Measurements from ENCODE around the gene SNAPC2.
"Not testable (repeated sequence)": the region's sequence is repeated elsewhere in the genome, so short reads cannot be mapped to it uniquely, and the experiment has no call there.

DNA sequence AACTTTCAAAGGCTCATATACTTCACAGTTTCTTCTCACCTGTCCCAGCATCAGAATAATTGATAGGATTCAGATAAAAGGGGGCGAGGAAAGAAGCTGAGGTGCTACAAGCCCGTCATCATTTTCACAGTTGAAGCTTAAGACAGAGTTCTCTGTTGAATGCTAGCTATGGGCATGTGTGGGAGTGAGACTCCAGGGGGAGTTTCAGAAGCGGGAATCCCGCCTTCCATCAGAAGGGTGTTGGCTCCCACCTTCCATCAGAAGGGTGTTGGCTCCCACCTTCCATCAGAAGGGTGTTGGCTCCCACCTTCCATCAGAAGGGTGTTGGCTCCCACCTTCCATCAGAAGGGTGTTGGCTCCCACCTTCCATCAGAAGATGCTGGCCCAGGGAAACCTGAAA lies 40.9 kb downstream of the SNAPC2 start:
- TF ChIP-seq, protein P1, sequence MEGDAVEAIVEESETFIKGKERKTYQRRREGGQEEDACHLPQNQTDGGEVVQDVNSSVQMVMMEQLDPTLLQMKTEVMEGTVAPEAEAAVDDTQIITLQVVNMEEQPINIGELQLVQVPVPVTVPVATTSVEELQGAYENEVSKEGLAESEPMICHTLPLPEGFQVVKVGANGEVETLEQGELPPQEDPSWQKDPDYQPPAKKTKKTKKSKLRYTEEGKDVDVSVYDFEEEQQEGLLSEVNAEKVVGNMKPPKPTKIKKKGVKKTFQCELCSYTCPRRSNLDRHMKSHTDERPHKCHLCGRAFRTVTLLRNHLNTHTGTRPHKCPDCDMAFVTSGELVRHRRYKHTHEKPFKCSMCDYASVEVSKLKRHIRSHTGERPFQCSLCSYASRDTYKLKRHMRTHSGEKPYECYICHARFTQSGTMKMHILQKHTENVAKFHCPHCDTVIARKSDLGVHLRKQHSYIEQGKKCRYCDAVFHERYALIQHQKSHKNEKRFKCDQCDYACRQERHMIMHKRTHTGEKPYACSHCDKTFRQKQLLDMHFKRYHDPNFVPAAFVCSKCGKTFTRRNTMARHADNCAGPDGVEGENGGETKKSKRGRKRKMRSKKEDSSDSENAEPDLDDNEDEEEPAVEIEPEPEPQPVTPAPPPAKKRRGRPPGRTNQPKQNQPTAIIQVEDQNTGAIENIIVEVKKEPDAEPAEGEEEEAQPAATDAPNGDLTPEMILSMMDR (conservative IDR thresholded peaks at IDR 0.05 in 1 of 2, IDR thresholded peaks at IDR 0.05 in 1 of 2; ENCODE audit: extremely low read depth in 1 of 2, insufficient read depth in 1 of 2, low read depth in 1 of 2, low read length in 2 of 2) = not testable (repeated sequence)
- TF ChIP-seq EZH2 (IDR thresholded peaks at IDR 0.05; ENCODE audit: borderline replicate concordance, low read length) = not testable (repeated sequence)
